GM20431 (cell line): ENCODE measurements around the gene OSBP2.

Experiments used
- in situ Hi-C: fragments of 300-500 bp; cut with MseI, MboI; formaldehyde crosslinking; loops from one replicate; pipeline ENCODE4 v1.15.0; 2020; ENCODE audit warnings: low sequenced_read_pairs; ENCODE audit not compliant: unreplicated experiment

Gene OSBP2

GRCh38 chr22:30875481-30876215 lies 181.0 kb downstream of the OSBP2 start:
- in situ Hi-C loops, result loop anchor here (25.0 kb wide), 1 partner anchor 238 kb away; the partner anchor contains the start of gene SLC35E4

GRCh38 chr22:30876221-30876751 lies 181.6 kb downstream of the OSBP2 start:
- in situ Hi-C loops, result loop anchor here (25.0 kb wide), 1 partner anchor 239 kb away; the partner anchor contains the start of gene SLC35E4

- in situ Hi-C loops, result loop anchor here (25.0 kb wide), 1 partner anchor 240 kb away; the partner anchor contains the start of gene SLC35E4
Observed at GRCh38 chr22:30876915-30877553, 182.4 kb downstream of the OSBP2 start.

GRCh38 chr22:30877662-30878515 lies 183.2 kb downstream of the OSBP2 start:
- in situ Hi-C loops, result loop anchor here (25.0 kb wide), 1 partner anchor 241 kb away; the partner anchor contains the start of gene SLC35E4

GRCh38 chr22:30878516-30879414 lies 184.1 kb downstream of the OSBP2 start:
- in situ Hi-C loops, result loop anchor here (25.0 kb wide), 1 partner anchor 241 kb away; the partner anchor contains the start of gene SLC35E4

- in situ Hi-C loops, result loop anchor here (25.0 kb wide), 1 partner anchor 242 kb away; the partner anchor contains the start of gene SLC35E4
Observed at GRCh38 chr22:30879415-30879797, 184.7 kb downstream of the OSBP2 start.

- in situ Hi-C loops, result loop anchor here (25.0 kb wide), 1 partner anchor 243 kb away; the partner anchor contains the start of gene SLC35E4
Observed at GRCh38 chr22:30880181-30880601, 185.5 kb downstream of the OSBP2 start.

GRCh38 chr22:30880847-30881246 lies 186.2 kb downstream of the OSBP2 start:
- in situ Hi-C loops, result loop anchor here (25.0 kb wide), 1 partner anchor 244 kb away; the partner anchor contains the start of gene SLC35E4

- in situ Hi-C loops, result loop anchor here (25.0 kb wide), 1 partner anchor 244 kb away; the partner anchor contains the start of gene SLC35E4
Observed at GRCh38 chr22:30881361-30882183, 186.9 kb downstream of the OSBP2 start.

- in situ Hi-C loops, result loop anchor here (25.0 kb wide), 1 partner anchor 245 kb away; the partner anchor contains the start of gene SLC35E4
Observed at GRCh38 chr22:30882184-30882717, 187.6 kb downstream of the OSBP2 start.

GRCh38 chr22:30882974-30883533 lies 188.4 kb downstream of the OSBP2 start:
- in situ Hi-C loops, result loop anchor here (25.0 kb wide), 1 partner anchor 246 kb away; the partner anchor contains the start of gene SLC35E4

GRCh38 chr22:30883586-30884145 lies 189.0 kb downstream of the OSBP2 start:
- in situ Hi-C loops, result loop anchor here (25.0 kb wide), 1 partner anchor 246 kb away; the partner anchor contains the start of gene SLC35E4

GRCh38 chr22:30884211-30885000 lies 189.7 kb downstream of the OSBP2 start:
- in situ Hi-C loops, result loop anchor here (25.0 kb wide), 1 partner anchor 247 kb away; the partner anchor contains the start of gene SLC35E4

- in situ Hi-C loops, result loop anchor here (25.0 kb wide), 1 partner anchor 248 kb away; the partner anchor contains the start of gene SLC35E4
Observed at GRCh38 chr22:30885001-30885366, 190.3 kb downstream of the OSBP2 start.

GRCh38 chr22:30885591-30885990 lies 190.9 kb downstream of the OSBP2 start:
- in situ Hi-C loops, result loop anchor here (25.0 kb wide), 1 partner anchor 248 kb away; the partner anchor contains the start of gene SLC35E4

GRCh38 chr22:30887453-30887852 lies 192.8 kb downstream of the OSBP2 start:
- in situ Hi-C loops, result loop anchor here (25.0 kb wide), 1 partner anchor 250 kb away; the partner anchor contains the start of gene SLC35E4
